Measurements from ENCODE around the gene SLC6A12. TPM values are rescaled to one million over a fixed set of nuclear protein-coding genes. Genes with fewer than 3 reads are reported as not detected.

The SLC6A12 gene
- total and polyA plus RNA-seq, 2 donors (not counting 3 experiments of a cell fraction or from before 2014, with no cell fraction given), result not detected

- ChIA-PET CTCF (interaction anchor here (1.4 kb wide), 1 partner anchor 14 kb away, joined by 3 read pairs; no protein-coding TSS in a partner anchor), POLR2A (no interaction called here)
These were observed 9.7 kb downstream of the SLC6A12 start for GRCh38 chr12:204261-204678.

GRCh38 chr12:203462-204260 is 10.3 kb downstream of the SLC6A12 start:
- H3K27ac ChIP-seq (ENCODE audit: insufficient read depth, low read depth, low read length), result no peak overlapping the region
- TF ChIP-seq EZH2 (IDR thresholded peaks at IDR 0.05; ENCODE audit: borderline replicate concordance, low read depth, low read length, severe bottlenecking) (peak; percentile 74), POLR2A (IDR thresholded peaks at IDR 0.05; ENCODE audit: low read depth, low read length) (no peak), FOS (IDR thresholded peaks at IDR 0.05; ENCODE audit: borderline replicate concordance, insufficient read depth, low read length) (no peak), CTCF (IDR thresholded peaks at IDR 0.05; ENCODE audit: extremely low read depth in 1 of 2, insufficient read depth in 1 of 2, low read depth in 1 of 2, low read length in 2 of 2) (no peak), JUN (IDR thresholded peaks at IDR 0.05; ENCODE audit: borderline replicate concordance, insufficient read depth, insufficient read length, low read depth) (no peak), POLR2AphosphoS5 (IDR thresholded peaks at IDR 0.05; ENCODE audit: insufficient read depth, low read depth, low read length) (no peak), GATA2 (IDR thresholded peaks at IDR 0.05; ENCODE audit: insufficient read depth, insufficient read length, low read depth, low read length) (no peak), MYC (IDR thresholded peaks at IDR 0.05; ENCODE audit: low read depth, low read length) (no peak)

More at GRCh38 chr12:204261-204678, 9.7 kb downstream of the SLC6A12 start:
- TF ChIP-seq JUN (IDR thresholded peaks at IDR 0.05; ENCODE audit: borderline replicate concordance, insufficient read depth, insufficient read length, low read depth) (no peak), POLR2A (IDR thresholded peaks at IDR 0.05; ENCODE audit: low read depth, low read length) (no peak), FOS (IDR thresholded peaks at IDR 0.05; ENCODE audit: borderline replicate concordance, insufficient read depth, low read length) (no peak), MAX (IDR thresholded peaks at IDR 0.05; ENCODE audit: insufficient read depth, insufficient read length) (no peak), POLR2AphosphoS5 (IDR thresholded peaks at IDR 0.05; ENCODE audit: insufficient read depth, low read depth, low read length) (no peak)
- Histone ChIP-seq H3K4me2 (ENCODE audit: insufficient read depth, low read length) (no peak overlapping the region), H3K27ac (ENCODE audit: insufficient read depth, low read depth, low read length) (no peak overlapping the region), H3K9me1 (replicated peaks; ENCODE audit: control insufficient read depth, extremely low read depth, insufficient read depth, low read length) (no peaks in the 10 kb centered on the region), H3K9me3 (replicated peaks; ENCODE audit: control insufficient read depth, insufficient read depth, low read length) (no peaks in the 10 kb centered on the region), H2AFZ (ENCODE audit: low read depth, low read length) (no peak overlapping the region), H3K4me1 (ENCODE audit: control insufficient read depth, extremely low read depth, insufficient read depth, low read length) (no peaks in the 10 kb centered on the region), H3K9ac (replicated peaks; ENCODE audit: extremely low read depth, insufficient read depth, low read length) (no peak overlapping the region), H3K79me2 (ENCODE audit: control insufficient read depth, insufficient read depth, low read length) (no peaks in the 10 kb centered on the region), H3K4me3 (replicated peaks in 1 of 3; ENCODE audit: insufficient read depth in 1 of 3, low read depth in 1 of 3, low read length in 3 of 3) (no peak overlapping the region), H3K36me3 (ENCODE audit: control insufficient read depth in 2 of 2, extremely low read depth in 1 of 2, insufficient read depth in 2 of 2, low read length in 2 of 2) (no peaks in the 10 kb centered on the region), H4K20me1 (replicated peaks; ENCODE audit: control insufficient read depth, extremely low read depth, insufficient read depth, low read length) (no peaks in the 10 kb centered on the region), H3K27me3 (ENCODE audit: control insufficient read depth in 2 of 2, insufficient read depth in 2 of 2, low read length in 2 of 2) (peaks cover 13 to 18% of the 10 kb centered on the region in 2 experiments)
- FAIRE-seq (no peak), DNase-seq (ENCODE audit: low read depth, low spot score) (no peak)
- intact Hi-C loops (cut with micrococcal nuclease) (no loop called here), dilution Hi-C loops (cut with MboI; ENCODE audit: extremely low pct_ligation_motif_present, low sequenced_read_pairs) (no loop called here)
- BruUV-seq (replicated peaks), result no TSS peak

More at GRCh38 chr12:203462-204260, 10.3 kb downstream of the SLC6A12 start:
- no peaks in the 10 kb centered on the region for H3K9me3 ChIP-seq (replicated peaks; ENCODE audit: control insufficient read depth, insufficient read depth, low read length)
- peak overlapping the region; percentile 28 for H3K4me2 ChIP-seq (ENCODE audit: insufficient read depth, low read length)
- POLR2A ChIA-PET, result no interaction called here
- H4K20me1 ChIP-seq (replicated peaks; ENCODE audit: control insufficient read depth, extremely low read depth, insufficient read depth, low read length), result no peaks in the 10 kb centered on the region
- peak overlapping the region; percentile 4 for H2AFZ ChIP-seq (ENCODE audit: low read depth, low read length)
- no peaks in the 10 kb centered on the region for H3K79me2 ChIP-seq (ENCODE audit: control insufficient read depth, insufficient read depth, low read length)
- H3K4me1 ChIP-seq (ENCODE audit: control insufficient read depth, extremely low read depth, insufficient read depth, low read length), result no peaks in the 10 kb centered on the region
- CTCF ChIA-PET, result interaction anchor here (0.7 to 1.4 kb wide), 4 partner anchors 9 to 138 kb away, joined by 3 to 4 read pairs (median 4); no protein-coding TSS in a partner anchor
- no TSS peak for BruUV-seq (replicated peaks)
- no peaks in the 10 kb centered on the region for H3K9me1 ChIP-seq (replicated peaks; ENCODE audit: control insufficient read depth, extremely low read depth, insufficient read depth, low read length)
- intact Hi-C loops (cut with micrococcal nuclease), result no loop called here
- DNase-seq (ENCODE audit: low read depth, low spot score) (no peak), FAIRE-seq (no peak)
- peaks cover 13 to 18% of the 10 kb centered on the region in 2 experiments for H3K27me3 ChIP-seq (ENCODE audit: control insufficient read depth in 2 of 2, insufficient read depth in 2 of 2, low read length in 2 of 2)
- H3K36me3 ChIP-seq (ENCODE audit: control insufficient read depth in 2 of 2, extremely low read depth in 1 of 2, insufficient read depth in 2 of 2, low read length in 2 of 2), result no peaks in the 10 kb centered on the region
- H3K9ac ChIP-seq (replicated peaks; ENCODE audit: extremely low read depth, insufficient read depth, low read length), result no peak overlapping the region
- peak overlapping the region in 1 of 3 experiments; percentile 11 for H3K4me3 ChIP-seq (replicated peaks in 1 of 3; ENCODE audit: insufficient read depth in 1 of 3, low read depth in 1 of 3, low read length in 3 of 3)
- dilution Hi-C loops (cut with MboI; ENCODE audit: extremely low pct_ligation_motif_present, low sequenced_read_pairs), result no loop called here

Data from endothelial cell of umbilical vein (primary cell).